Inflammatory macrophage treated with lipopolysaccharide for 1 hour (primary cell): ENCODE data around the gene PIGX.
"Not testable (repeated sequence)": the region's sequence is repeated elsewhere in the genome, so short reads cannot be mapped to it uniquely, and the experiment has no call there.

Experiments
- DNase-seq, 2 donors: peaks; one replicate each; pipeline ENCODE4 v3.0.0-alpha.2; 2020 to 2022

Gene PIGX

DNA sequence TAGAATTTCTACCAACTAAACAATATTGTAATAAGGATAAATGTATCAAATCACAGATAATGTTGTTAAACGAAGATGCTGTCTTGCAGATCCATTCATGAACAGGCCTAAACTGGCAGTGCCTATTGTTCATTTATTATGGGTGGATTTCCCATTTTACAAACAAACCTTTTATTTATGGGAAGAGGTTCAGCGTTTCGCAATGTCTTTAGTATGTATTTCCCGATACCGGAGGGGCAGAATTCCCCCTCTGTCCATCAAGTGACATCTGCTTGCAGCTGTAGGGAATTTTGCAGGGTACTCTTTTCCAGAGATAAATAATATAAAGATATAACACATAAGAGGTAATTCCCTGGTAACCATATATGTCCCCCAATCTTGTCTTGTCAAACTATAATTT, 5.8 kb upstream of the PIGX start:
- peak in 1 of 2 donors; percentile 30 for DNase-seq

DNA sequence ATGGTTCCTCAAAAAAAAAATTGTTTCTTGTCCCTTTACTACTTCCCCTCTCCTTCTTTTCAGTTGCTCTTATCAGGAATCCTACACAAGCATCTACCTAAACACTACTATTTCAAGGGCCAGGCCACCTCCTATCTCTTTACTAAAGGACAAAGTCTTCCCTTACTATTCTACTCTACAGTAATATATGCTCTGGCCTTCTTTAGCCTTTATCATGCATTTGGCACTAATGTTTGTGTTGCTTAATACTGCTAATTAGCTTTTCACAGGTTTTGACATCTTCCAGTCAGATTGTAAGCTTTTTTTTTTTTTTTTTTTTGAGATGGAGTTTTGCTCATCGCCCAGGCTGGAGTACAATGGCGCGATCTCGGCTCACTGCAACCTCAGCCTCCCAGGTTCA, 5.4 kb upstream of the PIGX start:
- no peak for DNase-seq

DNA sequence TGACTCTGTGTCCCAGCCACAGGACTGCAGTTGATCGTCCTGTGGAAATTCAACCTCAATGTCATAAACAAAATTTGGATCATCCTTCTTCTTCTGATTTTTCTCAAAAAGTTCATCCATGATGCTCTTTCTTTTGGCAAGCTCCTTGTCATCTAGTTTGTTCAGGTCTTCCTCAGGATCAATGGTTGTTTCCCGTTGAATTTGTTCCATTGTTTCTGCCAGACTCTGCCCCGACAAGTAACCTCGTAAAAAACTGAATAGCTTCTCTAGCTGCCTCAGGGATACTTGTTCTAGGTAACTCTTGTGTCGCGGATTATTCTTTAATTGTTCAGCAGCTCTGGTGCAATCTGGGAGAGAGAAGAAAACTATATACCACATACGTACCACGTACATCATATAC, 4.6 kb upstream of the PIGX start:
- DNase-seq, result no peak

DNA sequence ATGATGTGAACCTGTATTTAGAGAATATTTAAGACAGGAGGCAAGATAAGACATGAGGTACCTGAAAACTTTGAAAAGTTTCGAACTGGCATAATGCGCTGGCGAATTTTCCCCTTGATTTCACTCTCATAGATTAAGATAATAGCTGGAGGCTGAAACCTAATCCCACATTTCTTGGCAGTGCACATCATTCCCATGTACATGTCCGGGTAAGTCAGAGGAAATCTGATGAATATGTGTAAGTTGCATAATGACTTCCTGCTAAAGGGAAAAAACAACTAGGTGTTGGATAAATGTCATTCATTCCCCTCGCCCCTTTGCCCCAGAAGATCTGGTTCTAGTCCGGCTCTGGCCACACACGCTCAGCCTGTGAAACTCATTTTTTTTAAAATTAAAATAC, 3.7 kb upstream of the PIGX start:
- DNase-seq, result no peak

DNA sequence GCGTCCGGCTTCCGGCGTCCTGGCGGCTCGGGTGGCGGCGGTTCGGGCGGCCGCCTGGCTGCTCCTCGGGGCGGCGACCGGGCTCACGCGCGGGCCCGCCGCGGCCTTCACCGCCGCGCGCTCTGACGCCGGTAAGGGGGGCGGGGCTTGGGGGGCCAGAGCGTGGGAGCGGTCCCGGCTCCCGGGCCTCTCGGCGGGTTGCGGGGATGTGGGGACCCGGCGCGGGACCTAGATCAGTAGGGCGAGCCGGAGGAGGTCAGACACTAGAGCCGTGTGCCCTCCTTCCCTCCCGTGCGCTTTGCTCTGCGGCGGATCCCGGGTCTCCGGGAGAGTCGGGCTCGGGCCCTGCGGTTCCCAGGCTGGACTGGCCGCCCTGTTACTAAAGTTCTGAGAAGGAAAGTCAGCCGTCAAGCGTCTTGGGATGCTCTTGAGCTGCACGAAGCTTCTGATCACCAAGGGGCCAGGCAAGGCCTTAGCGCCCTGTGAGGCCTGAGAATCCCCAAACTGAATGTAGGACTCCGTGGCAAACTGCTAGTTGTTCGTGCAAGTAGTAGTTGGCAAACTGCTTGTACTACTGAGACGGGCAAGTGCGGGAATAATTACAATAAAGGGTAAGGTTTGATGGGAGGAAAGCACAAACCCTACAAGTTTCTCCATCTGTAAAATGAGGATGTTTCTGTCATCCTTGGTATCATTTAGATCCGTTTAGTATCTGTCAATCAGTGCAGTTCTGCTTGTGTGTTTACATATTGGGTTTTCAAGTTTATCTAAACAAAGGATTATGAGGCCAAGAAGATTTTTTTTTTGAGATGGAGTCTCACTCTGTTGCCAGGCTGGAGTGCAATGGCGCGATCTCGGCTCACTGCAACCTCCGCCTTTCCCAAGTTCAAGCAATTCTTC, 587 bp downstream of the PIGX start:
- peak; percentile 48 to 53 for DNase-seq

DNA sequence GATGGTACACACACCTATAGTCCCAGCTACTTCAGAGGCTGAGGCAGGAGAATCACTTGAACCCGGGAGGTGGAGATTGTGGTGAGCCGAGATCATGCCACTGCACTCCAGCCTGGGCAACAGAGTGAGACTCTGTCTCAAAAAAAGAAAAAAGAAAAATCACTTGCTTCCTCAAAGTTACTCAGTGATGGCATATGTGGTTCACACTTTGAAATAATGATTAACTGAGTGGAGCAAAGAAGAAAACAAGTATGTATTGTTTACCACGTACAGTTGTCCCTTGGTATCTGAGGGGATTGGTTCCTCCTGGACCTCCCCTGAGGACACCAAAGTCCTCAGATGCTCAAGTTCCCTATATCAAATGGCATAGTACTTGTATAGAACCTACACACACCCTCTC, 5.0 kb downstream of the PIGX start:
- DNase-seq, result not testable (repeated sequence)

DNA sequence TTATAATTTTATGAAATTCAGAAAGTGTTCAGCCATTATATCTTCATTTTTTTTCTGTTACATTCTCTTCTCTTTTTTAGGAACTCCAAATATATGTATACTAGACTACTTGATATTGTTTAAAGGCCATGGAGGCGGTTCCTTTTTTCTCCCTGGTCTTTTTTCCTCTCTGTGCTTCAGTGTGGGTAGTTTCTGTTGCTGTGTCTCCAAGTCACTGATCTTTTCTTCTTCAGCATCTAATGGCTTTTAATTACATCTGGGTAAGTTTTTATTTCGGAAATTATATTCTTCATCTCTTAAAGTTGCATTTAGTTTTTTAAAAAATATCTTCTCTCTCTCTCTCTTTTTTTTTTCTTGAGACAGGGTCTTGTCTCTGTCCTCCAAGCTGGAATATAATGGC, 8.9 kb downstream of the PIGX start:
- no peak for DNase-seq

DNA sequence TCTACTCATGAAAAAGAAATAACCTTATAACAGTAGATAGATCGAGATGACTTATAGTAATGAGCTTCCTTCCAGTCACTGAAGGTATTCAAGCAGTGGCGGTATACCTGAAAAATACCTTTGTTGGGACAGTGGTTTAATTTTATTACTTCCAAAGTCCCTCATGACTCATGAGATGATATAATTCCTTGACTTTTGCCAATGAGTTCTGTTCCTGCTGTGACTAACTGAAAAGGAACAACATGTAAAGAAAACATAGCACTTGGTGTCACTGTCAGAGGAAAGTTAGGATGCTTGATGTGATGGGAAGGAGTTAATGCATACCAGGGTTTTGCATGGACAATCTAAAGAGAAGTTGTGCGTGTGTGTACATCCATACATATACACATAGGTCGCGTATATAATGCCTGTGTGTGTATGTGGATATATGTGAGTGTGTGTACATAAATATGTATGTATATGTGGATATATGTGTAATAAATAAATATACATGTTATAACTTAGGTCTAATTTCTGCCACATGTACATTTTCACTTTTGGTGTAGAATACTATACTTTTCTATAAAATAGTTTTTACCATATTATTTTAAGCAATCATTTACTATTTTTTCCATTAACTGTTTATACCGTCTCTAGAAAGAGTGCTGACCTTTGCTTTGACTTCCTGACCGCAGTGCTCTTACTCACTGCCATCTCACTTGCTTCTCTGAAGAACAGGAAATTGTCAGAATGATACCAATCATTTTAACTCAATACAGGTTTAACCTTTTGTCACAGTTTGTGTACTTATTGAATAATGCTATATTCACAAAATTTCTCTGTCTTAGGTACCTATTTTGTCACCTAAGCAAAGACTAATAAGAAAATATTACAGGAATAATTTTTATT, 14.9 kb downstream of the PIGX start:
- DNase-seq, result no peak

DNA sequence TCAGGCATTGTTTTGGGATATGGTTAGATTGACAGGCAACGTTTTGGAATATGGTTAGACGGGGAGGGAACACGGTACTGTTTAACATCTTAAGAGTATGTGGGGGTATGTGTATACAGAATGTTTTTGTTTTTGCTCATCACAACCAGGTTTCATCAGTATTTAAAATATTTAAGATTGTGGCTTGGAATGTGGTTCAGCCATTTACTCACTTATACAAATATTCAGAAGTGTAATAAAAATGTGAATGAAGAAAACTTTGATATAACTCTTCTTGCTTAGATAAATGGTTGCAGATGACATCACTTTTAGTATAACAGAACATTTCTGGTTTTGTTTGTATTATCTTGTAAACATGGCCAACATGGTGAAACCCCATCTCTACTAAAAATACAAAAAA, 23.6 kb downstream of the PIGX start:
- no peak for DNase-seq

DNA sequence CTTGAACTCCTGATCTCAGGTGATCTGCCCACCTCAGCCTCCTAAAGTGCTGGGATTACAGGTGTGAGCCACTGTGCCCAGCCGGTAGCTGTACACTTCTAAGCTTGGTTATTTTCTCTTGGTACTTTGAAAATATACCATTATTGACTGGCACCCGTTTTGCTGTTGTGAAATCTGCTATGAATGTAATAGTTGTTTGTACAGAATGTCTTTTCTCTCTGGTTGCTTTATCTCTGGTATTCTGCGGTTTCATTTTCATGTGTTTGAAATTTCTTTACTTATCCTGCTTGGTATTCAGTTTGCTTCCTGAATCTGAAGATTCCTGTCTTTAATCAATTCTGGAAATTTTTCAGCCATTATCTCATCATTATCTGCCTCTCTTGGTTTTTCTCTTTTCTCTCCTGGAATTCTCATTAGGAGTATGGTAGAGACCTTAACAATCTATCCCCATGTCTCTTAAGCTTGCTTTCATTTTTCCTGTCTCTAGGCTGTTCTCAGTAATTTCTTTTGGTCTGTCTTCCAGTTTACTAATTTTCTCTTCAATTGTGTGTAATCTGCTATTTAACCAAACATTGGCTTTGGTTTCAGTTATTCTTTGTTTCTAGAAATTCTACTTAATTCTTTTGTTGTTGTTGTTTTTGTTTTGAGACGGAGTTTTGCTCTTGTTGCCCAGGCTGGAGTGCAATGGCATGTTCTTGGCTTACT, 24.6 kb downstream of the PIGX start:
- no peak for DNase-seq

DNA sequence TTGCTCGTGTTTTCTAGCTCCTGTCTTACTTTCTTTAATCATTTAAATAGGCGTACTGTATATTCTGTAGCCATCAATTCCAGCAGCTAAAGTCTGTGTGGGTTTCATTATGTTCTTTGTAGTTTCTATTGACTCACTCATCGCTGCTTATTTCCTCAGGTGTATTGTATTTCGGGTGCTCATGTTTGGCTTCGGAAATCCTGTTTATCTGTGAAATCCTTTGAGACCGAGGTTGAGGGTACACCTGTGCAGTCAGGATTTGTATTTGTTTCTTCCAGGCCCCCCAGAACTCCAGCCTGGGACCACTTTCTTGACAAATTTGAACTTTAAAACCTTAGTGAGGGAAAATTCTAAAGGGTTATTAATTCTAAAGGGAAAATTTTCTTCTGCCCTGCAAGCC, 25.5 kb downstream of the PIGX start:
- DNase-seq, result no peak

DNA sequence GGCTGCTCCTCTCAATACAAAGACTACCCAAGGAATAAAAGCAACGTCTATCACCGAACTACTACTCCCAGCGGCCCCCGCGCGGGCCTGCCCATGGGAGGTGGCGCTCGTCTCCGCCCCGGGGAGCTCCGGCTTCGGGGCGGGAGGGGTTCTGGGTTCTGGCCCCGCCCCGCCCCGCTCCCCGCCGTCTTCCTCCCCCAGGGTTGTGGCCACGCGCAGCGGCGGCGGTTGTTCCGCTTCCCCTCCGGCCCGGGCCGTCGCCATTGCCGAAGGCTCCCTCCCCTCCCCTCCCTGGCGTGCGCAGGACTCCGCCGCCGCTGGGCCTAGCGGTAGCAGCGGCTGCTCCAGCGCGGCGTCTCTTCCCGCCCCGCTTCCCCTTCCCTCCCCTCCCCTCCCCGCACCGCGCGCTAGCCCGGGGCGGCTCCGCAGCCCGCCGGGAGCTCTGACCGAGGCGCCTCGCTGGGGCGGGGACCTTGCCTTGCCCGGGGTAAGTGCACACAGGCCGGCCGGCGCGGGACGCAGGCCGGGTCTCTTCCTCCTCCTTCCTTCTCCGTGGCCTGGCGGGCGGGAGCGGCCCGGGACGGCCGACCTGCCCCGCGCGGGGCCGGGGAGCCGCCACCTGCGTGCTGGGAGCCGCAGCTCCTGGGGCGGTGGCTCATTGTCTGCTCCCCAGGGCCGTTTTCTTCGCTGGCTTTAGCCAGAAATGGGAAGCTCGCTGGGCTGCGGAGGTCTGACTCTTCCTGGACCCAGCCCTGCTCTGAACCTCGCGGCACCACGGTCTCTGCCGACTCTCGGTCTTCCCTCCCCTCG, 27.7 kb downstream of the PIGX start, which contains the start of gene PAK2:
PAK2 (plus strand) TSS at position 187 of the 810 bp plus-strand sequence. CDS start 42,790 bp downstream, outside the sequence.
- peak; percentile 90 to 94 for DNase-seq

DNA sequence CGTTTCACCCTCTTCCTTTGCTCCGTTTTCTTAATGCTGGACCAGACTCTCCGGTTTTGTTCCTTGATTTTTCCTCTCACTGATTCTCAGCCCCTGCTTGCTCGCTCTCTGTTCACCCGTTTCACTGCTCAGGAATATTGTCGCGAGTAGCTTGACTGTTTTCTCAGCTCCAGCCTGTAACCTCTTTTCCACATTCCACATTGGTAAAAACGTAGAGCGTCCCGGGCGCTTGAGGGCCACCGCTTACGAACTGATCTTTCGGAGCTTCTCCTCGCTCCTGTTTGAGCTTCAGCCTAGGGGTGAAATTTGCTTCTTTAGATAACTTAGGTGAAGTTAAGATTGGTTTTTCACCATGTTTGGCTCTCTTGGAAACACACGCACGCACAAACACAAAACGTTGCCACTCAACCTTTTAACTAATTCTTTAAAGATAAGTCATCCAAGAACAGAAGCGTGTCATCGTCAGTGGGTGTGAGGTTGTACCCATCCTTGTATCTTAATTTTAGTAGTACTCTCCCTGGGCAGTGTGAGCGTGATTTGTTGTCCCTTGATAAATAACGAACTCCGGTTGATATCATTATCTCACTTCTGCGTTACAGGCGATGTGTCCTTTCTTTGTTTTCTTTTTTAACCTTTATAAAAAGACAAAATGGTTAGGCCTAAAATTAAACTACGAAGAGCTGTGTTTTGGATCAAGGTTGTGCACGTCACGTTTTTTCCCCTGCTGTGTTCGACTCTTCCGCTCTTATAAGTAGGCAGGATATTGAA, 28.5 kb downstream of the PIGX start:
- DNase-seq, result peak; percentile 35 to 41

DNA sequence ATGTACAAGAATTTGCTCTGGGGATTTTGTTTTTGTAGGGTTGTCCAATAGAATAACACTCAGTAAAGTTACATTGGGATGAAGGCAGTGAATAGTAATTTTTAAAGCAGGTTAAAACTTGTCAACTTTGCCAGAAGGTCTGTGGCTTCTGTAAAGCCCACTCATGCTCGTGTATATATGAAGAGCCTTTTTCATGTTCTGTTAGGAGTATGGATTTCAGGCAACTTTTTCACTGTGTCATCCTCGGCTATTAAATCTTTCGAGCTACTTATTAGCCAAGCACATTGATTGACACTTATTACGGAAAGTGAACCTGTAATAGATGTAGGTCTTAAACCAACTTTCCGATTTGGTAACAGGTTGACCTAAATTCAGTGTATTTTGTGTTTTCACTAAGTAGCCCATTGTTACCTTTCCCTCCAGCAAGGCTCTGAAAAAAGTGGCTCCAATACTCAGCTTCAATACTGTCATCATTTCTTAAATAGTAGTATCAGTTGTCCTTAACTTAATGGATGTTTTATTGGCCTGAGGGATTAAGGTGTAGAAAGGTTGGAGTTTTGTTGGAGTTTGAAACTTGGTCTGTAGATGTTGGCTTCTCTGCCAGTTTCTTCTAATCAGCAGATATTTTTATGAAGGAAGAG, 29.2 kb downstream of the PIGX start:
- no peak for DNase-seq

DNA sequence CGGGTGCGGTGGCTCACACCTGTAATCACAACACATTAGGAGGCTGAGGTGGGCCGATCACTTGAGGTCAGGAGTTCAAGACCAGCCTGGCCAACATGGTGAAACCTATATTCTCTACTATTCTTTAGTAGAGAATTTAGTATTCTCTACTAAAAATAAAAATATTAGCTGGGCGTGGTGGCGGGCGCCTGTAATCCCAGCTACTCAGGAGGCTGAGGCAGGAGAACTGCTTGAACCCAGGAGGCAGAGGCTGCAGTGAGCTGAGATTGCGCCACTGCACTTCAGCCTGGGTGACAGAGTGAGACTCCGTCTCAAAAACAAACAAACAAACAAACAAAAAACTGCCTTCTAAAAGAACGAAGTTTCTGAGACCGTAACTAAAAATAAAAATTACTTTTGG, 31.4 kb downstream of the PIGX start:
- DNase-seq, result not testable (repeated sequence)

DNA sequence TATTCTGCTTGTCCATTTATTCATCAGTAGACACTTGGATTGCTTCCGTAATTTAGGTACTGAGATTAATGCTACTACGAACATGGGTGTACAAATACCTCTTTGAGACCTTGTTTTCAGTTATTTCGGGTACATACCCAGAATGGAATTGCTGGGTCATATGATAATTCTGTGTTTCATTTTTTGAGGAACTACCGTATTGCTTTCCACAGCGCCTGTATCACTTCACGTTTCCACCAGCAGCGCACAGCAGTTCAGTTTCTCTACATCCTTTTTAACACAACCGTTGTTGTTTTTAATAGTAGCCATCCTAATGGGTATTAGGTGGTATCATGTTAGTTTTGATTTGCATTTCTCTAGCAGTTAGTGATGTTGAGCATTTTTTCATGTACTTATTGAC, 36.9 kb downstream of the PIGX start:
- DNase-seq, result peak; percentile 36 to 54

DNA sequence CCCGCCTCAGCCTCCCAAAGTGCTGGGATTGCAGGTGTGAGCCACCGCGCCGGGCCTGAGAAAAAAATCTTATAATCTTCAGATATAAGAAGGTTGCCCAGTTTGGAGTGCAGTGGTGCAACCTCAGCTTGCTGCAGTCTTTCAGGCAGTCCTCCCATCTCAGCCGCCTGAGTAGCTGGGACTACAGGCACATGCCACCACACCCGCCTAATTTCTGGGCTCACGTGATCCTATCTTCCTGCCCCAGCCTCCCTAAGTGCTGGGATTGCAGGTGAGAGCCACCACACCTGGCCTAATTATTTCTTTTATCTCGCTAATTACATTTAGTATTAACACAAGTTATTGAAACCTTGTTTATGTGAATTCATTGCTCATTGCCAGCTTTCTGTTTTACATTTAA, 41.0 kb downstream of the PIGX start:
- no peak for DNase-seq

DNA sequence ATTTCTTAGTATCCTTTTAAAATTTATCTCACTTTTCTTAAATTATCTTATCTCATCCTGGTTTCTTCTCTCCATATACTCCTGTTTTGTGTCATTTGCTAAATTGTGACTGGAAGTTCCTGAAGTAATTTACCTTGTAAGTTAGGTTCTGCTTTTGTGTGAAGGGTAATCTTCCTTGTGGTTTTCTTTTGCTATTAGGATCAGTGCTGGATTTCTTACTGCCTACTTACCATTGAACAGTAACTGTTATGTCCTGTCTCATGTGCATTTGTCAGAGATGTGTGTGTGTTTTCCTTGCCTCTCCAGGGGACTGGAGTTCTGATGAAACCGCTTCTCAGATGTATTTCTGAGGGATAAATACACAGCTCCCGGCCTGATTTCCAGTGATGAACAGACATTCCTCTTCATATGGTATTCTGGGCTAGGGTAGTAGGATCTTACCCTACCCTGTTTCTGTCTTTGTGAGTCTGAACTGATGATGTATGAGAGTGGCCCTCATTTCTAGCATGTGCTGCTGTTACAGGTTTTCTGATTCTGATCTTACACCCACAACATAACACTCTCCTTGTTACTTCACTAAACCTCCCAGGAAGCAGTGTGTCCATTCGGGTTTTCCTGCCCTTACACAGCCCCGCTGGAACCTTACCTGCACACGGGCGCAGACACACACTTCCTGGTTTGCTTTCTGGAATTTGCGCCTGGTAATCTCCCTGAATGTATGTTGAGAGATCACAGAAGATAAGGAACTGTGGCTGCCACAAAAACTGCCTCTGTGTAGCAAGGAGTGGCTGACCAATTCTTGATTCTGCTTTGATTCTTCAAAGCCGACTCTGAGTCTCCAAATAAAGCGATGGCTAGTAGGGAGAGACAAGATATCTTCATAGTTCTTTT, 42.2 kb downstream of the PIGX start:
- DNase-seq, result no peak

DNA sequence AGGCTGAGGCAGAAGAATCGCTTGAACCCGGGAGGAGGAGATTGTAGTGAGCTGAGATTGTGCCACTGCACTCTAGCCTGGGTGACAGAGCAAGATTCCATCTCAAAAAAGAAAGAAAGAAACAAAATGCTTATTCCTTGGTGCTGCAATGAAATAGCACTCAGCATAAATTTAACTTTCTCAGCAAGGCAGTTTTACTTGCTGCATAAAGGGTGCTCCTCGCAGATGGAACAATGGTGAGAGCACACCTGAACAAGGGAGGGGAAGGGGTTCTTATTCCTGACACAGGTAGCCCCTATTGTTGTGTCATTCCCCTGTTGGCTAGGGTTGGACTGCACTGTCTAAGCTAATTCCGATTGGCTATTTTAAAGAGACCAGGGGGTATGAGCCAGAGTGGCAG, 44.6 kb downstream of the PIGX start:
- no peak for DNase-seq
